ENCODE results near the gene ABCC2. TPM values are rescaled to one million over a fixed set of nuclear protein-coding genes. Genes with fewer than 3 reads are reported as not detected.

ABCC2 gene
- total RNA-seq, 1 donor from 2014 or later: 0.87 TPM

GRCh38 chr10:99869581-99870122 lies 87.2 kb downstream of the ABCC2 start:
- TF ChIP-seq CTCF (IDR thresholded peaks at IDR 0.05; ENCODE audit: unreplicated experiment): no peak
- Mint-ChIP-seq H3K27me3 (ENCODE audit: low read depth) (no peaks in the 10 kb centered on the region), H3K36me3 (peaks cover 9% of the 10 kb centered on the region), H3K4me3 (no peak overlapping the region), H3K4me1 (peaks cover 11% of the 10 kb centered on the region), H3K9me3 (peaks cover 34% of the 10 kb centered on the region), H3K27ac (no peak overlapping the region)
- no peak for DNase-seq (ENCODE audit: low spot score in 2 of 2, unreplicated experiment in 2 of 2)

- no peak overlapping the region for H3K27ac Mint-ChIP-seq
- H3K9me3 Mint-ChIP-seq: peaks cover 31% of the 10 kb centered on the region
- H3K4me1 Mint-ChIP-seq: peaks cover 11% of the 10 kb centered on the region
- H3K36me3 Mint-ChIP-seq: peaks cover 9% of the 10 kb centered on the region
- H3K4me3 Mint-ChIP-seq: no peak overlapping the region
- H3K27me3 Mint-ChIP-seq (ENCODE audit: low read depth): no peaks in the 10 kb centered on the region
- no peak for TF ChIP-seq CTCF (IDR thresholded peaks at IDR 0.05; ENCODE audit: unreplicated experiment)
- DNase-seq (ENCODE audit: low spot score in 2 of 2, unreplicated experiment in 2 of 2): no peak
Observed at GRCh38 chr10:99870123-99870730, 87.8 kb downstream of the ABCC2 start.

GRCh38 chr10:99872367-99873162 lies 90.1 kb downstream of the ABCC2 start:
- peaks cover 7% of the 10 kb centered on the region for H3K9me3 Mint-ChIP-seq
- TF ChIP-seq CTCF (IDR thresholded peaks at IDR 0.05; ENCODE audit: unreplicated experiment): no peak
- DNase-seq (ENCODE audit: low spot score in 2 of 2, unreplicated experiment in 2 of 2): no peak
- no peak overlapping the region for H3K4me3 Mint-ChIP-seq
- peaks cover 11% of the 10 kb centered on the region for H3K4me1 Mint-ChIP-seq
- H3K27me3 Mint-ChIP-seq (ENCODE audit: low read depth): no peaks in the 10 kb centered on the region
- H3K36me3 Mint-ChIP-seq: peaks cover 28% of the 10 kb centered on the region
- H3K27ac Mint-ChIP-seq: no peak overlapping the region

- H3K4me3 Mint-ChIP-seq: no peak overlapping the region
- H3K4me1 Mint-ChIP-seq: peaks cover 5% of the 10 kb centered on the region
- H3K9me3 Mint-ChIP-seq: peaks cover 4% of the 10 kb centered on the region
- TF ChIP-seq CTCF (IDR thresholded peaks at IDR 0.05; ENCODE audit: unreplicated experiment): no peak
- H3K36me3 Mint-ChIP-seq: peaks cover 33% of the 10 kb centered on the region
- H3K27ac Mint-ChIP-seq: no peak overlapping the region
- no peaks in the 10 kb centered on the region for H3K27me3 Mint-ChIP-seq (ENCODE audit: low read depth)
- no peak for DNase-seq (ENCODE audit: low spot score in 2 of 2, unreplicated experiment in 2 of 2)
Observed at GRCh38 chr10:99873846-99874245, 91.4 kb downstream of the ABCC2 start.

GRCh38 chr10:99874341-99875085 lies 92.1 kb downstream of the ABCC2 start:
- H3K4me3 Mint-ChIP-seq: no peak overlapping the region
- peaks cover 4% of the 10 kb centered on the region for H3K9me3 Mint-ChIP-seq
- no peak for TF ChIP-seq CTCF (IDR thresholded peaks at IDR 0.05; ENCODE audit: unreplicated experiment)
- H3K4me1 Mint-ChIP-seq: peaks cover 3% of the 10 kb centered on the region
- H3K36me3 Mint-ChIP-seq: peaks cover 36% of the 10 kb centered on the region
- DNase-seq (ENCODE audit: low spot score in 2 of 2, unreplicated experiment in 2 of 2): no peak
- H3K27me3 Mint-ChIP-seq (ENCODE audit: low read depth): no peaks in the 10 kb centered on the region
- no peak overlapping the region for H3K27ac Mint-ChIP-seq

All from mesothelial cell of epicardium (in vitro differentiated cells).